GM18873 (cell line): ENCODE data around the gene PSMG4.

ENCODE experiments used
- ATAC-seq: cut with Tn5 transposase; IDR thresholded peaks from one replicate; pipeline ENCODE4 v1.9.1; 2021; ENCODE audit warnings: mild to moderate bottlenecking, moderate library complexity, moderate number of reproducible peaks; ENCODE audit not compliant: unreplicated experiment, low FRiP score

PSMG4 gene, protein sequence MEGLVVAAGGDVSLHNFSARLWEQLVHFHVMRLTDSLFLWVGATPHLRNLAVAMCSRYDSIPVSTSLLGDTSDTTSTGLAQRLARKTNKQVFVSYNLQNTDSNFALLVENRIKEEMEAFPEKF

GRCh38 chr6:3258720-3259490 lies at the start of gene PSMG4:
Gene PSMG4 (plus strand): TSS chr6:3258947. CDS start chr6:3259023, 76 bp downstream.
- peak; percentile 68 for ATAC-seq

- ATAC-seq: no peak
These were observed 49.4 kb upstream of the PSMG4 start for GRCh38 chr6:3209114-3210023.

- no peak for ATAC-seq
These were observed 48.6 kb upstream of the PSMG4 start for GRCh38 chr6:3210024-3210610.

DNA sequence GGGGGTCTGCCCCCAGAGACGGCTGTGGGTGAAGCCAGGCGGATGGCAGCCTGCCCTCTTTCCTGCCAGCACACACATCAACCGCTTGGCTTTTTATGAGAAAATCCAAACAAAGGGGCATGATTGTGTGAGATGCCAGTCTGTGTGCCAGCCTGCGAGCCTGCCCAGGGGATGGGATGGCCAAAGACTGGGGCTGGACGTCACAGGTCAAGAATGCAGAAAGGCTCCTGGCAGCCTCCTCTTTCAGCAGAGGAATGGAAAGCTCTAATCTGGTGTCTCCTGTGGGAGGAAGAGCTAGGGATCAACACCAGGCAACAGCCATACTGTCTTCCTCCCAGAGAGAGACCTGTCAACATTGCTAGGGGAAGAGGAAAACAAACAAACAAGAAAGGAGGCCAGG lies 47.1 kb upstream of the PSMG4 start:
- no peak for ATAC-seq

GRCh38 chr6:3212261-3212660 lies 46.5 kb upstream of the PSMG4 start:
- no peak for ATAC-seq

GRCh38 chr6:3213334-3213695 lies 45.4 kb upstream of the PSMG4 start:
- ATAC-seq: no peak

GRCh38 chr6:3214898-3215297 lies 43.8 kb upstream of the PSMG4 start:
- no peak for ATAC-seq

- ATAC-seq: no peak
These were observed 41.5 kb upstream of the PSMG4 start for GRCh38 chr6:3217286-3217685.

DNA sequence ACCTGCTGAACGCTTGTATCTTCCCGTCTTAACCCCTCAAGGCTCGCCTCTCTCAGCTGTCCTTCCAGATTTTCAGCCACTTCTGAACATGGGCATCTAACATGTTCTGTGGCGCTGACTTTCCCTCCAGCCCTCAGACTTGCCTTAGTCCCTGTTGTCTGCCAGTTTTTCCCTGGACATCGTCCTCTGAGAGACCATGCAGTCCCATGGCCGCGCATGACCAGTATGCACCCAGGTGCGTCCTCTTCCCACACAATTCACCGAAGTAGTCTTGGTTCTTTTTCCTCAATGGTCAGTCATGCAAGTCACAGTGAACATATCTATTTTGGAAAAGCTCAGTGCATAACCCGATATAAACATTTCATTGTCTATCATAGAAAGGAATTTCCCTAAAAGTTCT lies 40.5 kb upstream of the PSMG4 start:
- no peak for ATAC-seq

DNA sequence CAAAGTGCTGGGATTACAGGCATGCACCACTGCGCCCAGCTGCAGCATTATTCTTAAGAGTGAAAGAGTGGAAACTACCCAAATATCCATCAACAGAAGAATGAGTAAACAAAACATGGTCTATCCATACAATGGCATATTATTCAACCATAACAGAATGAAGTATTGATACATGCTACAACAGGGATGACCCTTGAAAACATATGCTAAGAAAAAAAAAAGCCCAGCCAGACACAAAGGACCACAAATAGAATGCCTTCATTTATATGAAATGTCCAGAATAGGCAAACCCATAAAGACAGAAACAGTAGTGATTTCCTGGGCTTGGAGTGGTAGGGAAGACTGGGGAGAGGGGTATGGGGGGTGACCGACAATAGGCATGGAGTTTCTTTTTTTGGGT lies 38.4 kb upstream of the PSMG4 start:
- no peak for ATAC-seq

DNA sequence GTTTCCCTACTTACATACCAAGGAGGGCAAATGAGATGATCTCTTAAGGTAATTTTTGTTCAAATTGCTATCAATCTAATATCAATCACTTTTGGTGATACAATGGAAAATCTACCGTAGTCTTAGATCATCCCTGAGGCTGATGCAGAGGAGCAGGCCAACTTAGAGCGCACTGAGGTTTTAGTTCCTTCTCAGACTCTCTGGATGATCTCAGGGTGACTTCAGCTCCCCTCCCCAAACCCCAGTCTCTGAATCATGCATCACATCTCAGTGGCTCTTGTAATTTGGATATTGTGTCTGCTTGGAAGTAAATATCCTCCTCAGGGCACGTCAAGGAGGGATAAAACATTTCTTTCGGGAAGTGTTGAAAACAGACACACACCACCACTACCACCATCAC lies 37.2 kb upstream of the PSMG4 start:
- ATAC-seq: no peak

DNA sequence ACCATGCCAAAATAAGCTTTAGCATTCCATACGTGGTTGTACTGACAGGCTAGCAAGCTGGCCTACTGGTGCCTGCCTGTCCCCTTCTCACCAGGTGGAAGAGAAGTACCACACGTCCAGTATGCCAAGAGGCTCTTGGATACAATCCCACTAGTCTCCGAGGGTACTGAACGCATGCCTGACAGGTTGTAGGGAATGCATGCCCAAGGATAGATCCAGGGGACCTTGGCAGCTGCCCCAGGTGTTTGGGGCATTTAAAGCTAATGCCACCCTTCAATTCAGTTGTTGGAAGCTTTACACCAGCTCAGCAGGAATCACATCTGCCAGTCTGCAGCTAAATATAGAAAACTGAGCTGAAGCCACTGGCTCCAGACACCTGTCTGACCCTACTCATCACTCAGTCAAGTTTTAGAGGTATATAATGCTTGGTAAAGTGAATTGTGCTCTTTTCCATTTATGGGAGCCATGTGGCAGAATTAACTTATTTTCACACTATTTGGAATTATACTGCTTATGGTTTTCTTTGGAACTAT lies 36.2 kb upstream of the PSMG4 start:
- no peak for ATAC-seq

DNA sequence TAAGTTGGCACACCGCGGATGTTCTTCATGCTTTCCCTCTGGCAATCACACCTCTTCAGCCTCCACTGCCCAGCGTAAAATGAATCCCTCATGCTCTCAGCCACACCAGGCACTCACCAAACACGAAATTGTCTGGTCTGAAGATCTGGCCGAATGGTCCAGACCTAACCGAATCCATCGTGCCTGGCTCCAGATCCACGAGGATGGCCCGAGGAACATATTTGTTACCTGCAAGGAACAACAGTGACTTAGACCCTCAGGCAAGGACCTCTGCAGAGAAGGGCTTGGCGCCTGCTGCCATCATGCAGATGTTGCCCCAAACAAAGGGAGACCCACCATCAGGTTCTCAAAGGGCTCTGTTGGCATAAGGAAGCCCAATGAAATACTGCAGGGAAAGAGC lies 32.7 kb upstream of the PSMG4 start:
- no peak for ATAC-seq

DNA sequence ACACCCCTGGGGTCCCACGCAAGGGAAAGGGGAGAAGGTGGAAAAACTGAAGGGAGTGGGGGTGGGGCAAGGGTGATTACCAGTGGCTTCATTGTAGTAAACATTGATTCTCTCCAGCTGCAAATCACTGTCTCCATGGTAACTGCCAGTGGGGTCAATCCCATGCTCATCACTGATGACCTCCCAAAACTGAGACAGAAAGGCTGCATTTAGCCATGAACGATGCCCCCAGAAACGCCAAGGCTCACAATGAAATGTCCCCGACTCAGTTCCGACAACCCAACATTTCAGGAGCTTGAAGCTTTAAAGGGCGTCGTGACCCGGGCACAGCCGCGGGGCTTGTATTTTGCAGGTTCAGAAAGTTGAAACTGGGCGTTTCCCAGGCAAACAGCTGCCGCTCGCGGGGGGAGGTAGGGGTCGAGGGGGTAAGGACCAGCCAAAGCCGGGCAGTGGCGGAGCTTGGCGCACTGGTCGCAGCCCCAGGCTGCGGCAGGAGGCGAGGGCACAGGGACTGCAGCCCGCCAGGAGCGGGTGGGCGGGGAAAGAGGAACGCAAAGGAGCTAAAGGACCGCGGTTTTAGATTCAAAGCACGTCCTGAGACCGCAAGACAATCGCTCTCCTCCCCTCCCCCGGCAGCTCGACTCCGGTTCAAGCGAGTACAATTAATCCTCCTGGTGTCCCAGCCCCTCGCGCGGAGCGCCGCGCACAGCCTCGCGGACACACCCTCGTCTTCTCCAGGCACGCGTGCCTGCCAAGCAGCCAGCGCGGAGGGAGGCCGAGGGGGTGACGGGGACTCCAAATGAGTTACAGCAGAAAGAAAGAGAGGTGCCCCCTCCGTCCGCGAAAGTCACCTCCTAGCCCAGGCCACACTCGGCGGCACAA lies 32.0 kb upstream of the PSMG4 start:
- ATAC-seq: no peak

DNA sequence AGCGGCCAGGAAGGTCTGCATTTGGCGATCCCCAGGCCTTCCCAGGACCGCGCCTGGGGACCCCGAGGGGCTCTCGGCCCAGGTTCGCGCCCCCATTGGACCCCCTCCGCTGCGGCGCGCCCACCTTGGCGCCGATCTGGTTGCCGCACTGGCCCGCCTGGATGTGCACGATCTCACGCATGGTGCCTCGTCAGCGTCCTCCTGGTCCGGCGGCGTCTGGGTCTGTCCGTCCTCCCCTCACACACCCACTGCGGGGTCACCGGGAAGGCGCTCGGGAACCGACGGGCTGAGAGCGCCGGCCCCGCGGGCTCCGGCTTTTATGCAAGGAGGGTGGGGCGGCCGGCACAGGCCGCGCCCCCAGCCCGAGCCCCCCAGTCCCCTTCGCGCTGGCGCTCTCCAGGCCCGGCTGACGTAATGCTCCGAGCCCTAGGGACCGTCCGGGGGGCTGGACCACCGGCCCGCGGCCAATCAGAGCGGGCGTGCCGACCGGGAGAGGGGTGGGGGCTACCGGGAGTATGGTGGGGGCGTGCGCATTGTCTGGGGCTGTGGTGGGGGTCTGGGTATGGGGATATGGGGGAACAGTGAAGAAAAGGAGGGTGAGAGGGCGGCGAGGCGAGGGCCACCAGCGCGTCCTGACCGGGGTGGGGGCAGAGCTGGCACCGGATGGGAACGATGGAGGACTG lies 31.2 kb upstream of the PSMG4 start, which contains the start of gene TUBB2B:
Gene TUBB2B, minus strand, starts transcription at position 291 of the 683 bp plus-strand sequence. Its CDS starts 110 bp downstream, at position 181.
- no peak for ATAC-seq

DNA sequence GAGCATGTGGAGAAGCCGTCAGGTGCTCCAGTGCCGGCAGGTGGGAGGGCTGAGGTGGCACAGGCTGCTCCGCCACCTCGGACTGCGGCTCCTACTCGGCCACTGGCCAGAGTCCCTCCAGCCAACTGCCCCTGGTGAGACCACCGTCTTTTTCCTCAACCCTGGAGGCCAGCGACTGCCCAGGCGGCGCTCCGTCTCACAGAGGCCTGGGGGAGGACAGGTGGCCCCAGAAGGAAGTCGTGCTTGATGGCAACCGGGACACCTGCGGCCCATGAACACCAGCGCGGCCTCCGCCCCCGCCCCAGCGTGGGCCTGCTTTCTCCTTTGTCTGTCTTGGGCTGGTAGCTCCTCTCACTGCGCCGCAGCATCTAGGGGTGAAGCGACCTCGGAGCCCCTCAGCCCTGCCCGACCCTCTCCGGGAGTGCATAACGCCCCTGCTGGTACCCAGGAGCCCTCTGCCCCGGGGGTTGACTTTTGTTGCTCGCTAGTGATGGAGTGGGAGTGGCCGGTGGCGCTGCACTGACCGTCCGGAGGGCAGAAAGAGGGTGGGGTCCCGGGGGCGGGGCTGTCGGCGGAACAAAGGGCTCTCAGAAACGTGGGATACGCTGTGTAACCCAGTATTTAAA lies 30.6 kb upstream of the PSMG4 start:
- ATAC-seq: no peak

DNA sequence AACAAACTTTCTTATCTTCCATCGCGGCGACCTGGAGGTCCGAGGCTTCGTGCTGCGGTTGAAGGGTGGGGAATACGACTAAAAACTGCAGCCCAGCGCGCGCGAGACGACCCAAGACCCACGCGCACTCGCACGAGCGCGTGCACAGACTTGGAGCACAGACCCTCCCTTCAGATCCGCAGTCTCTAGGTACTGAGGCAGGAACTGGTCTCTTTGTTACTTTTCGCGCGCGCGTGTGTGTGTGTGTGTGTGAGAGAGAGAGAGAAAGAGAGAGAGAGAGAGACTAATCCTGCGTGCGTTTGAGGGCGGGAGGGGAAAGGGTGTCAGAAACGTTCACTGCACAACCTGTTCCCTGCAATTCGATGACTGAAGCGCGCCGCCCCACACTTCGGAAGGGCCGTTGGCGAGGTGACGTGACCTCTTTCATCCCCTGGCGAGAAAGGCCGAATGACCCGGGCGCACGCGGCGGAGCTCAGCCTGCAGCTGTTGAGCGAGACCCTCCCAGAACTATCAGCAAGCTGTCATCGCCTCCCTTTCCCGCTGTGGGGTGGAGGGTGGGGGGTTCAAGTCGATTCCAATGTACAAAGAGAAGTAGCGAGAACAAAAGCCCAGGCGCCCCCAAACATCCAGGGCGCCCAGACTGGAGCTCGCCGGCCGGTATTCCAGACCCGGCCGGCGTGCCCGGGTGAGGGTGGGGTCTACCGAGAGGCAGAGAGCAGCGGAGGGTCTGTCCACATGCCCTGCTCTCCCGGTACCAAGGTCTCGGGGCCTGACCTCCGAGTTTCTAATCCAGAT lies 29.8 kb upstream of the PSMG4 start:
- ATAC-seq: no peak
